ENCODE measurements around the gene POLE. TPM values are rescaled to one million over a fixed set of nuclear protein-coding genes. Genes with fewer than 3 reads are reported as not detected.

The POLE gene
- polyA plus RNA-seq, 1 of the 3 experiments (the other 2 are of a cell fraction): 20.1 TPM

GRCh38 chr12:132614029-132614428 lies 73.1 kb downstream of the POLE start:
- H3K9me3 ChIP-seq: no peaks in the 10 kb centered on the region
- no peak overlapping the region for H3K4me3 ChIP-seq (ENCODE audit: low read depth in 2 of 2, low read length in 1 of 2)
- TF ChIP-seq SIN3A (IDR thresholded peaks at IDR 0.05; ENCODE audit: borderline replicate concordance, low read depth, low read length): no peak
- TF ChIP-seq USF1 (IDR thresholded peaks at IDR 0.05; ENCODE audit: borderline replicate concordance, low read depth): no peak
- no peak for TF ChIP-seq MXI1 (IDR thresholded peaks at IDR 0.05; ENCODE audit: low read depth, low read length)
- TF ChIP-seq EZH2phosphoT487 (IDR thresholded peaks at IDR 0.05; ENCODE audit: borderline replicate concordance, low read depth): no peak
- no peak for TF ChIP-seq SMC3 (IDR thresholded peaks at IDR 0.05; ENCODE audit: low read depth, low read length)
- no peak for TF ChIP-seq YY1 (IDR thresholded peaks at IDR 0.05; ENCODE audit: low read depth)
- TF ChIP-seq POLR2AphosphoS5 (IDR thresholded peaks at IDR 0.05; ENCODE audit: low read depth, low read length): no peak
- no peak for TF ChIP-seq USF2 (IDR thresholded peaks at IDR 0.05; ENCODE audit: borderline replicate concordance, low read depth, low read length)
- TF ChIP-seq GATA2 (CRISPR knock-in tag; IDR thresholded peaks at IDR 0.05): no peak
- TF ChIP-seq CHD2 (IDR thresholded peaks at IDR 0.05; ENCODE audit: low read length, partially characterized antibody): no peak
- no peak for TF ChIP-seq MAX (IDR thresholded peaks at IDR 0.05; ENCODE audit: low read depth)
- TF ChIP-seq TAF1 (IDR thresholded peaks at IDR 0.05; ENCODE audit: borderline replicate concordance, low read depth, low read length): no peak
- TF ChIP-seq EP300 (IDR thresholded peaks at IDR 0.05; ENCODE audit: borderline replicate concordance in 1 of 2, low read depth in 1 of 2, low read length in 1 of 2): no peak
- no peak for TF ChIP-seq JUND (IDR thresholded peaks at IDR 0.05)
- TF ChIP-seq REST (IDR thresholded peaks at IDR 0.05; ENCODE audit: low read depth, low read length): no peak
- TF ChIP-seq FOXM1 (IDR thresholded peaks at IDR 0.05; ENCODE audit: low read depth): no peak
- TF ChIP-seq PBX3 (IDR thresholded peaks at IDR 0.05): no peak
- no peak for TF ChIP-seq RXRA (IDR thresholded peaks at IDR 0.05; ENCODE audit: borderline replicate concordance, low read depth)
- H2AFZ ChIP-seq (ENCODE audit: low read depth): no peak overlapping the region
- H3K4me2 ChIP-seq: no peak overlapping the region
- H3K27ac ChIP-seq (ENCODE audit: low read depth in 2 of 2, low read length in 1 of 2): no peak overlapping the region
- H3K27me3 ChIP-seq (ENCODE audit: insufficient read depth): peaks cover 53% of the 10 kb centered on the region
- H3K9me2 ChIP-seq: no peaks in the 10 kb centered on the region
- no peaks in the 10 kb centered on the region for H3K36me3 ChIP-seq (replicated peaks in 1 of 2; ENCODE audit: control insufficient read depth in 1 of 2, insufficient read depth in 2 of 2, low read length in 1 of 2)
- ChIA-PET CTCF (interaction anchor here (0.9 to 7.2 kb wide), 13 partner anchors 12 to 198 kb away, joined by 3 to 122 read pairs (median 5); no protein-coding TSS in a partner anchor), POLR2A (no interaction called here)
- H3K4me1 ChIP-seq (ENCODE audit: control insufficient read depth in 1 of 2, insufficient read depth in 2 of 2, low read depth in 1 of 2, low read length in 1 of 2): peaks cover 0 to 13% of the 10 kb centered on the region in 2 experiments; a peak in 1 of 4 replicates
- no peaks in the 10 kb centered on the region for H3K79me2 ChIP-seq (ENCODE audit: insufficient read depth)
- DNase-seq: no peak
- H3K9ac ChIP-seq: no peak overlapping the region
- peaks cover 4% of the 10 kb centered on the region for H3F3A ChIP-seq (replicated peaks; ENCODE audit: insufficient read depth)
- H4K20me1 ChIP-seq (ENCODE audit: insufficient read depth): no peaks in the 10 kb centered on the region
- 34% methylated on average over 5 of the region's 5 CpGs for WGBS (ENCODE audit: low lambda C conversion rate)

Data from SK-N-SH (cell line).